ENCODE data around the gene SH3BP5. TPM values are rescaled to one million over a fixed set of nuclear protein-coding genes. Genes with fewer than 3 reads are reported as not detected.

Gene SH3BP5
- total RNA-seq, 2 donors from 2014 or later: 47.2 to 82.4 TPM

GRCh38 chr3:15288331-15289035 is 43.9 kb downstream of the SH3BP5 start:
- no peak for TF ChIP-seq CTCF (IDR thresholded peaks at IDR 0.05)
- no peak for DNase-seq (ENCODE audit: low spot score)
- no peak for ATAC-seq (ENCODE audit: insufficient number of reproducible peaks, low FRiP score, low read depth)

DNA sequence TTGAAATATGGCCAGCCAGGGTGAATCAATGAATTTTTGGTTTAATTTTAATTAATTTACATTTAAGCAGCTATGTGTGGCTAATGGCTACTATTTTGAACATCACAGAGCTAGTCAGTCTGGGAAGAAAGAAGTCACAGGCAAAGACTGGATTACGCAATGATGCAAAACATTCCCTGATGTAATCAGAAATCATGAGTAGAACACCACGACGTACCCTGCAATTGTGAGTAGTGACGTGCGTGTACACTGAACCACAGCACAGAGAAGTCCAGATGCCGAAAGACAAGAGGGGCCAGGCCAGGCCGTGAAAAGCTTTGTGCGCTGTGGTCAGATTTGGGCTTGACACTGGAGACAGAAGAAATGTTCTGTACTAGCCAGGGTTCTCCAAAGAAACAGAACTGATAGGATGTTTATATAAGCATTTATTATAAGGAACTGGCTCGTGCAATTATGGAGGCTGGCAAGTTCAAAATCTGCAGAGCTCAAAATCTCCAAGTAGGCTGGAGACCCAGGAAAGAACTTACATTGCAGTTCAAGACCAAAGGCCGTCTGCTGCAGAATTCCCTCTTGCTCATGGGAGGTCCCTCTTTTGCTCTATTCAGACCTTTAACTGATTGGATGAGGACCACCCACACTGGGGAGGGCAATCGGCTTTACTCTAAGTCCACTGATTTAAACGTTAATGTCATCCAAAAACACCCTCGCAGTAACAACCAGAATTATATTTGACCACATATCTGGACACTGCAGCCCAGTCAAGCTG is 44.6 kb downstream of the SH3BP5 start:
- no peak for TF ChIP-seq CTCF (IDR thresholded peaks at IDR 0.05)
- H3K27me3 ChIP-seq (replicated peaks; ENCODE audit: insufficient read depth): no peaks in the 10 kb centered on the region
- ATAC-seq (ENCODE audit: insufficient number of reproducible peaks, low FRiP score, low read depth) (peak; percentile 87), DNase-seq (ENCODE audit: low spot score) (peak; percentile 35)
- peak overlapping the region; percentile 44 to 63 for H3K27ac ChIP-seq
- H3K4me3 ChIP-seq: peak overlapping the region; percentile 2
- no peaks in the 10 kb centered on the region for H3K9me3 ChIP-seq
- peaks cover 32 to 60% of the 10 kb centered on the region in 2 donors for H3K4me1 ChIP-seq (ENCODE audit: control insufficient read depth in 1 of 2, low read depth in 2 of 2)
- no peaks in the 10 kb centered on the region for H3K36me3 ChIP-seq

More at GRCh38 chr3:15288331-15289035, 43.9 kb downstream of the SH3BP5 start:
- Histone ChIP-seq H3K36me3 (no peaks in the 10 kb centered on the region), H3K27ac (peak overlapping the region; percentile 44 to 63), H3K4me3 (no peak overlapping the region), H3K27me3 (replicated peaks; ENCODE audit: insufficient read depth) (no peaks in the 10 kb centered on the region), H3K4me1 (ENCODE audit: control insufficient read depth in 1 of 2, low read depth in 2 of 2) (peaks cover 37 to 67% of the 10 kb centered on the region in 2 donors), H3K9me3 (no peaks in the 10 kb centered on the region)

- DNase-seq (ENCODE audit: low spot score): no peak
These were observed 46.4 kb downstream of the SH3BP5 start for GRCh38 chr3:15286022-15286421.

GRCh38 chr3:15284121-15284889 is 48.1 kb downstream of the SH3BP5 start:
- Histone ChIP-seq H3K9me3 (no peaks in the 10 kb centered on the region), H3K36me3 (no peaks in the 10 kb centered on the region), H3K4me3 (no peak overlapping the region), H3K4me1 (ENCODE audit: control insufficient read depth in 1 of 2, low read depth in 2 of 2) (peaks cover 10 to 31% of the 10 kb centered on the region in 2 donors), H3K27me3 (replicated peaks; ENCODE audit: insufficient read depth) (no peaks in the 10 kb centered on the region), H3K27ac (no peak overlapping the region)
- DNase-seq (ENCODE audit: low spot score): no peak
- no peak for ATAC-seq (ENCODE audit: insufficient number of reproducible peaks, low FRiP score, low read depth)
- no peak for TF ChIP-seq CTCF (IDR thresholded peaks at IDR 0.05)

More at GRCh38 chr3:15286022-15286421, 46.4 kb downstream of the SH3BP5 start:
- TF ChIP-seq CTCF (IDR thresholded peaks at IDR 0.05): no peak
- Histone ChIP-seq H3K4me1 (ENCODE audit: control insufficient read depth in 1 of 2, low read depth in 2 of 2) (peaks cover 15 to 43% of the 10 kb centered on the region in 2 donors), H3K36me3 (no peaks in the 10 kb centered on the region), H3K9me3 (no peaks in the 10 kb centered on the region), H3K4me3 (no peak overlapping the region), H3K27me3 (replicated peaks; ENCODE audit: insufficient read depth) (no peaks in the 10 kb centered on the region), H3K27ac (peak overlapping the region in 1 of 2 donors; percentile 63)
- ATAC-seq (ENCODE audit: insufficient number of reproducible peaks, low FRiP score, low read depth): no peak

- Histone ChIP-seq H3K36me3 (no peaks in the 10 kb centered on the region), H3K9me3 (no peaks in the 10 kb centered on the region), H3K27me3 (replicated peaks; ENCODE audit: insufficient read depth) (no peaks in the 10 kb centered on the region), H3K27ac (no peak overlapping the region), H3K4me3 (no peak overlapping the region), H3K4me1 (ENCODE audit: control insufficient read depth in 1 of 2, low read depth in 2 of 2) (peaks cover 10 to 31% of the 10 kb centered on the region in 2 donors)
- no peak for TF ChIP-seq CTCF (IDR thresholded peaks at IDR 0.05)
- DNase-seq (ENCODE audit: low spot score) (no peak), ATAC-seq (ENCODE audit: insufficient number of reproducible peaks, low FRiP score, low read depth) (no peak)
These were observed 48.7 kb downstream of the SH3BP5 start for GRCh38 chr3:15283702-15284101.
